H9 (cell line): ENCODE results near the gene PDIA2. TPM values are rescaled to one million over a fixed set of nuclear protein-coding genes. Genes with fewer than 3 reads are reported as not detected.

Experiments
- DNase-seq: peaks from one replicate; pipeline ENCODE4 v3.0.0-alpha.2; 2017
- H2AFZ ChIP-seq: one replicate; pipeline ENCODE4 v1.6.1; 2013; ENCODE audit warnings: mild to moderate bottlenecking, low read length, control low read depth, moderate library complexity
- H2AK5ac ChIP-seq: 2 replicates; pipeline ENCODE4 v1.6.1; 2013; ENCODE audit warnings: low read length, control low read depth, mixed read lengths; ENCODE audit not compliant: insufficient read length
- H2BK120ac ChIP-seq: one replicate; pipeline ENCODE4 v1.6.1; 2013; ENCODE audit warnings: low read depth, mild to moderate bottlenecking, low read length, control low read depth, inconsistent platforms; ENCODE audit not compliant: poor library complexity, severe bottlenecking
- H2BK12ac ChIP-seq: 2 replicates; pipeline ENCODE4 v1.6.1; 2013; ENCODE audit warnings: low read length, control low read depth, mixed read lengths, low read depth; ENCODE audit not compliant: insufficient read length
- H2BK15ac ChIP-seq: 2 replicates; pipeline ENCODE4 v1.6.1; 2013; ENCODE audit warnings: low read depth, low read length, control low read depth
- H2BK20ac ChIP-seq: one replicate; pipeline ENCODE4 v1.6.1; 2013; ENCODE audit warnings: low read depth, mild to moderate bottlenecking, low read length, control low read depth, inconsistent platforms; ENCODE audit not compliant: poor library complexity, severe bottlenecking
- H2BK5ac ChIP-seq: 2 replicates; pipeline ENCODE4 v1.6.1; 2013; ENCODE audit warnings: low read length, control low read depth, mixed read lengths; ENCODE audit not compliant: insufficient read length
- H3K14ac ChIP-seq: 2 replicates; pipeline ENCODE4 v1.6.1; 2013; ENCODE audit warnings: low read length, control low read depth; ENCODE audit not compliant: insufficient read depth
- H3K18ac ChIP-seq: 2 replicates; pipeline ENCODE4 v1.6.1; 2013; ENCODE audit warnings: low read depth, mild to moderate bottlenecking, mixed read lengths, low read length, control low read depth; ENCODE audit not compliant: insufficient read length
- H3K23ac ChIP-seq: 2 replicates; pipeline ENCODE4 v1.6.1; 2013; ENCODE audit warnings: low read length, control low read depth, mixed read lengths, low read depth; ENCODE audit not compliant: insufficient read length
- H3K23me2 ChIP-seq: 2 replicates; pipeline ENCODE4 v1.6.1; 2013; ENCODE audit warnings: low read depth, mild to moderate bottlenecking, mixed read lengths, low read length, control low read depth; ENCODE audit not compliant: insufficient read length, poor library complexity, severe bottlenecking
- H3K27ac ChIP-seq: 2 replicates; pipeline ENCODE4 v1.5.1; 2013; ENCODE audit warnings: low read length, control low read depth, mixed read lengths, low read depth; ENCODE audit not compliant: insufficient read length
- H3K27me3 ChIP-seq: 2 replicates; pipeline ENCODE4 v1.6.1; 2013; ENCODE audit warnings: low read length, control low read depth, inconsistent platforms; ENCODE audit not compliant: insufficient read depth
- H3K4ac ChIP-seq: 2 replicates; pipeline ENCODE4 v1.6.1; 2013; ENCODE audit warnings: low read depth, mild to moderate bottlenecking, control low read depth, inconsistent platforms, low read length, moderate library complexity
- H3K4me1 ChIP-seq: 2 replicates; pipeline ENCODE4 v1.6.1; 2013; ENCODE audit warnings: low read length, control low read depth, inconsistent platforms; ENCODE audit not compliant: insufficient read depth
- H3K4me2 ChIP-seq: 2 replicates; pipeline ENCODE4 v1.6.1; 2013; ENCODE audit warnings: low read length, control low read depth, mixed read lengths; ENCODE audit not compliant: insufficient read length, insufficient read depth
- H3K56ac ChIP-seq: 2 replicates; pipeline ENCODE4 v1.6.1; 2013; ENCODE audit warnings: low read depth, mild to moderate bottlenecking, mixed read lengths, low read length, control low read depth; ENCODE audit not compliant: insufficient read length
- H3K79me1 ChIP-seq: 2 replicates; pipeline ENCODE4 v1.6.1; 2013; ENCODE audit warnings: low read depth, mild to moderate bottlenecking, moderate library complexity, low read length, control low read depth, inconsistent platforms; ENCODE audit not compliant: insufficient read depth, poor library complexity, severe bottlenecking
- H3K79me2 ChIP-seq: 2 replicates; pipeline ENCODE4 v1.6.1; 2013; ENCODE audit warnings: low read length, control low read depth, inconsistent platforms; ENCODE audit not compliant: insufficient read depth
- H3K9ac ChIP-seq: 2 replicates; pipeline ENCODE4 v1.6.1; 2013; ENCODE audit warnings: low read length, control low read depth, mixed read lengths; ENCODE audit not compliant: insufficient read length; ENCODE audit errors: extremely low read depth
- H3K9me3 ChIP-seq: one replicate; pipeline ENCODE4 v1.6.1; 2013; ENCODE audit warnings: low read depth, low read length, inconsistent platforms; ENCODE audit not compliant: control insufficient read depth
- H3T11ph ChIP-seq: one replicate; pipeline ENCODE4 v1.6.1; 2013; ENCODE audit warnings: mild to moderate bottlenecking, low read length, control low read depth, inconsistent platforms
- H4K20me1 ChIP-seq: one replicate; pipeline ENCODE4 v1.6.1; 2013; ENCODE audit not compliant: control insufficient read depth, insufficient read length, insufficient read depth
- H4K5ac ChIP-seq: 2 replicates; pipeline ENCODE4 v1.6.1; 2013; ENCODE audit warnings: low read depth, mild to moderate bottlenecking, mixed read lengths, low read length, control low read depth; ENCODE audit not compliant: insufficient read length
- H4K8ac ChIP-seq: replicated peaks from 2 replicates; pipeline ENCODE4 v1.6.1; 2013; ENCODE audit warnings: low read length, control low read depth, mixed read lengths, low read depth; ENCODE audit not compliant: insufficient read length
- H4K91ac ChIP-seq: 2 replicates; pipeline ENCODE4 v1.6.1; 2013; ENCODE audit warnings: low read depth, mild to moderate bottlenecking, moderate library complexity, mixed read lengths, low read length, control low read depth; ENCODE audit not compliant: insufficient read length
- H3K27ac Mint-ChIP-seq, 3 experiments: 2 replicates in 2 of 3; 3 replicates in 1 of 3; pipeline ENCODE4 v1.8.0; 2020 to 2021; ENCODE audit warnings: mixed read lengths in 3 of 3, mild to moderate bottlenecking in 1 of 3, moderate library complexity in 1 of 3
- H3K27me3 Mint-ChIP-seq: 2 replicates; pipeline ENCODE4 v1.8.0; 2021; ENCODE audit warnings: low read depth, mild to moderate bottlenecking, moderate library complexity, mixed read lengths
- H3K36me3 Mint-ChIP-seq, 3 experiments: 2 replicates in 2 of 3; 3 replicates in 1 of 3; pipeline ENCODE4 v1.8.0; 2020 to 2021; ENCODE audit warnings: low read depth in 3 of 3, mixed read lengths in 3 of 3; ENCODE audit not compliant: insufficient read depth in 1 of 3
- H3K4me1 Mint-ChIP-seq, 2 experiments: 2 replicates each; pipeline ENCODE4 v1.8.0; 2020; ENCODE audit warnings: mixed read lengths in 2 of 2
- H3K4me3 Mint-ChIP-seq, 2 experiments: 2 replicates in 1 of 2; 3 replicates in 1 of 2; pipeline ENCODE4 v1.8.0; 2020 to 2021; ENCODE audit warnings: mild to moderate bottlenecking in 2 of 2, mixed read lengths in 2 of 2, moderate library complexity in 1 of 2
- H3K9me3 Mint-ChIP-seq, 2 experiments: 2 replicates in 1 of 2; 3 replicates in 1 of 2; pipeline ENCODE4 v1.8.0; 2020; ENCODE audit warnings: mild to moderate bottlenecking in 2 of 2, mixed read lengths in 2 of 2, moderate library complexity in 1 of 2
- CTCF ChIP-seq: fragments of 200-600 bp; sonication (generic); conservative IDR thresholded peaks from 3 replicates; pipeline ENCODE4 v1.8.0; 2021; ENCODE audit warnings: antibody characterized with exemption, mild to moderate bottlenecking
- WGBS: extraction: QIAGEN DNeasy Blood & Tissue Kit; methylation state at CpG from one replicate; pipeline ENCODE4 v1.1.7; 2013; ENCODE audit warnings: missing lambda C conversion rate, low lambda C conversion rate, mixed read lengths; ENCODE audit not compliant: insufficient read length; ENCODE audit errors: extremely low coverage; 5-methylcytosine and 5-hydroxymethylcytosine counted together
- total RNA-seq: library from RNA; stranded (reverse); gene quantifications from 2 replicates; pipeline ENCODE4 v1.2.1, GENCODE V29; 2021

Gene PDIA2
- total RNA-seq, 1 experiment from 2014 or later, result 1.4 TPM

DNA sequence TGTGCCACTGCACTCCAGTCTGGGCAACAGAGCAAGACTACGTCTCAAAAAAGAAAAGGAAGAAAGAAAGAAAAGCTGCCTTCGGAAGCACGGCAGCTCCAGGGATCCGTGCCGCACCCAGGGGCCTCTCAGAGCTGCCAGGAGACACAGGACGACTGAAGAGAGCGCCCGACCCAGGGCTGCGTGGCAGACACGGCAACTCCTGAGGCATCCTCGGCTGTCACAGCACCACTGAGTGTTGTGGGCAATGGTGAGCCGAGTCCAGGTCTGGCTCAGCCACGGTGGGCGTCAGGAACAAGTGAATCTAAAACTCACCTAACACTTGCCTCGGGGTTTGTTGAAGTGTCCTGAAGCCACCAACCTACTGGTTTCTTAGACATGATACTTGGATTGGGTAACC, 28.8 kb downstream of the PDIA2 start:
- Histone ChIP-seq H2AK5ac (no peak overlapping the region), H3K79me1 (no peaks in the 10 kb centered on the region), H4K20me1 (no peaks in the 10 kb centered on the region), H3K27ac (no peak overlapping the region), H3K18ac (no peak overlapping the region), H3K9me3 (no peaks in the 10 kb centered on the region), H3K4me2 (no peak overlapping the region), H3K27me3 (no peaks in the 10 kb centered on the region), H2BK20ac (no peak overlapping the region), H4K91ac (no peak overlapping the region), H2BK15ac (no peak overlapping the region), H2BK12ac (no peak overlapping the region), H3K23ac (no peak overlapping the region), H3K14ac (no peak overlapping the region), H3K4ac (no peak overlapping the region), H4K8ac (no peak overlapping the region), H3T11ph (no peak overlapping the region), H3K56ac (no peak overlapping the region), H2AFZ (no peak overlapping the region), H4K5ac (no peak overlapping the region), H3K23me2 (no peaks in the 10 kb centered on the region), H2BK120ac (no peak overlapping the region), H2BK5ac (no peak overlapping the region), H3K4me1 (no peaks in the 10 kb centered on the region), H3K9ac (no peak overlapping the region), H3K79me2 (no peaks in the 10 kb centered on the region; the same call in 1 of the 2 replicates)
- no peaks in the 10 kb centered on the region for H3K27me3 Mint-ChIP-seq
- no peak for TF ChIP-seq CTCF
- H3K9me3 Mint-ChIP-seq, result no peaks in the 10 kb centered on the region
- DNase-seq, result no peak
- H3K36me3 Mint-ChIP-seq, result peaks cover 13 to 52% (median 48%) of the 10 kb centered on the region in 3 experiments; a peak in 6 of 7 replicates
- 0 out of 7 replicates have a peak overlapping the region, but pooled peaks of 1 of the 3 experiments have one; percentile 31 for H3K27ac Mint-ChIP-seq
- no peak overlapping the region for H3K4me3 Mint-ChIP-seq
- no peaks in the 10 kb centered on the region; a peak in 1 of 4 replicates for H3K4me1 Mint-ChIP-seq
- no CpG with 5 or more reads among the region's 15 CpGs for WGBS
